HL-60 (cell line): Measurements from ENCODE around the gene STX19.

Source experiments
- DNase-seq, 2 experiments: peaks; one replicate each; pipeline ENCODE4 v3.0.0-alpha.2; 2010 to 2020; ENCODE audit warnings: low read depth in 1 of 2, low spot score in 1 of 2
- H3K27ac ChIP-seq: fragments of 250-450 bp; sonication (Bioruptor Pico); replicated peaks from 2 replicates; pipeline ENCODE4 v1.5.1; 2020; ENCODE audit warnings: mild to moderate bottlenecking, moderate library complexity
- H3K27me3 ChIP-seq: fragments of 250-450 bp; sonication (Bioruptor Pico); 2 replicates; pipeline ENCODE4 v1.5.1; 2021; ENCODE audit warnings: mild to moderate bottlenecking, moderate library complexity; ENCODE audit not compliant: insufficient read depth, poor library complexity, severe bottlenecking
- H3K4me3 ChIP-seq: replicated peaks from 2 replicates; pipeline ENCODE4 v1.5.1; 2011; ENCODE audit warnings: mild to moderate bottlenecking, control low read depth, low read length; ENCODE audit not compliant: insufficient read depth
- GABPA ChIP-seq: IDR thresholded peaks from 2 replicates; pipeline ENCODE4 v1.6.1; 2012; ENCODE audit warnings: low read depth
- POLR2AphosphoS5 ChIP-seq: IDR thresholded peaks from 2 replicates; pipeline ENCODE4 v1.6.1; 2012; ENCODE audit warnings: low read depth
- REST ChIP-seq: IDR thresholded peaks from 2 replicates; pipeline ENCODE4 v1.6.1; 2012; ENCODE audit warnings: low read depth; ENCODE audit not compliant: insufficient replicate concordance
- SPI1 ChIP-seq: IDR thresholded peaks from 2 replicates; pipeline ENCODE4 v1.6.1; 2012; ENCODE audit warnings: low read depth, mild to moderate bottlenecking, borderline replicate concordance
- TF ChIP-seq, protein P1 (sequence below): IDR thresholded peaks from one replicate; pipeline ENCODE4 v1.5.1; 2011; ENCODE audit warnings: low read length, control low read depth, inconsistent platforms; ENCODE audit not compliant: insufficient read depth

STX19 gene

DNA sequence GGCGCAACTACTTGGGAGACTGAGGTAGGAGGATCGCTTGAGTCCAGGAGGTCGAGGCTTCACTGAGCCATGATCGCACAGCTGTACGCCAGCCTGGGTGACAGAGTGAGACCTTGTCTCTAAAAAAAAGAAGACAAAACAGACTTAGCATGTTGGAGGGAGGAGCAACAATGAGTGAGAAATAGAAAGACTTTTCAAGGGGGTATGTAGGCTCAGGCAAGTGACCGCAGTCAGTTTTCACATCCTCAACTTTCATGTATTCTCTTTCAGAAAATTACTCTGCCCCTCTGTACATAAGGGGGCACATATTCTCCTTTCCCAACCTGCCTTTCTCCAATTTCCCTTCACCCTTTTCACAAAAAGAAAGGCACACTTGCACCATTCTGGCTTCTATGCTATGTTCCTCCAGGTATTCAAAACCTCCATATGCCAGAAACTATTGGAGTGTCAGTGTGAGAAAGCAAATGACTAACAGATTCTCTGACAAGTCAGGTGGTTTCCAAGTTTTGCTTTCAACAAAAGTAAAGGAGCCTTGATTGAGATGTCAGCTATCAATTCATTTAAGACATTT is 42.0 kb upstream of the STX19 start:
- DNase-seq = no peak
- TF ChIP-seq POLR2AphosphoS5 (no peak), GABPA (no peak), REST (no peak), SPI1 (no peak)
- TF ChIP-seq, protein P1, sequence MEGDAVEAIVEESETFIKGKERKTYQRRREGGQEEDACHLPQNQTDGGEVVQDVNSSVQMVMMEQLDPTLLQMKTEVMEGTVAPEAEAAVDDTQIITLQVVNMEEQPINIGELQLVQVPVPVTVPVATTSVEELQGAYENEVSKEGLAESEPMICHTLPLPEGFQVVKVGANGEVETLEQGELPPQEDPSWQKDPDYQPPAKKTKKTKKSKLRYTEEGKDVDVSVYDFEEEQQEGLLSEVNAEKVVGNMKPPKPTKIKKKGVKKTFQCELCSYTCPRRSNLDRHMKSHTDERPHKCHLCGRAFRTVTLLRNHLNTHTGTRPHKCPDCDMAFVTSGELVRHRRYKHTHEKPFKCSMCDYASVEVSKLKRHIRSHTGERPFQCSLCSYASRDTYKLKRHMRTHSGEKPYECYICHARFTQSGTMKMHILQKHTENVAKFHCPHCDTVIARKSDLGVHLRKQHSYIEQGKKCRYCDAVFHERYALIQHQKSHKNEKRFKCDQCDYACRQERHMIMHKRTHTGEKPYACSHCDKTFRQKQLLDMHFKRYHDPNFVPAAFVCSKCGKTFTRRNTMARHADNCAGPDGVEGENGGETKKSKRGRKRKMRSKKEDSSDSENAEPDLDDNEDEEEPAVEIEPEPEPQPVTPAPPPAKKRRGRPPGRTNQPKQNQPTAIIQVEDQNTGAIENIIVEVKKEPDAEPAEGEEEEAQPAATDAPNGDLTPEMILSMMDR = no peak
- no peaks in the 10 kb centered on the region for H3K27me3 ChIP-seq
- H3K4me3 ChIP-seq = no peak overlapping the region
- H3K27ac ChIP-seq = no peak overlapping the region

DNA sequence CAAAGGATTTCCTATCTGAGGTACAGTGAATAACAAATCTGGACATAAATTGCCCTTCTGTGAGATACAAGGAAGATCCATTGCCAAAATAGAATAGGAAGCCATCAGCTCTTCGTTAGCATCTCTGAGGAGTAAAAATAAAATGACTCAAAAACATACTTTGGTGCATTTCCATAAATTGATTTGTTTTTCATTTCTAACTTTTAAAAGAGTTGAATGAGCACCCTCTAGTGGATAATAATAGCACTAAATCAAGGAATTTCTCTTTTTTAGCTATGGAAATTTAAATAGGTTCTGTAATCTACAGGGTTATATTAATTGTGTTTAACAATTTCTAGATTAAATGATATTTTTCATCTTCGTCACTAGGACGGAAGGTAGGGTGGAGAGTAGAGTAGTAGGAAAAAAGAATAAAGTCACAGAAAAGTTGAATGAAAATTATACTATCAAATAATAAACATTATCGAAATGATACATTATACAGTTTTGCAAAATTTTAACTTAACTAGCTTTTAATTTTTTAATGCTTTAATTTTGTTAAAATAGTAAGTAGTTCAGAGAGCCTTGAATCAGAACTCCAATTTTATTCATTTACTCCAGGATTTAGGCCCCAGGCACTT is 40.9 kb upstream of the STX19 start:
- H3K27me3 ChIP-seq = no peaks in the 10 kb centered on the region
- TF ChIP-seq, protein P1 = peak; percentile 14
- TF ChIP-seq SPI1 = no peak
- no peak for DNase-seq
- no peak overlapping the region for H3K4me3 ChIP-seq
- H3K27ac ChIP-seq = no peak overlapping the region

DNA sequence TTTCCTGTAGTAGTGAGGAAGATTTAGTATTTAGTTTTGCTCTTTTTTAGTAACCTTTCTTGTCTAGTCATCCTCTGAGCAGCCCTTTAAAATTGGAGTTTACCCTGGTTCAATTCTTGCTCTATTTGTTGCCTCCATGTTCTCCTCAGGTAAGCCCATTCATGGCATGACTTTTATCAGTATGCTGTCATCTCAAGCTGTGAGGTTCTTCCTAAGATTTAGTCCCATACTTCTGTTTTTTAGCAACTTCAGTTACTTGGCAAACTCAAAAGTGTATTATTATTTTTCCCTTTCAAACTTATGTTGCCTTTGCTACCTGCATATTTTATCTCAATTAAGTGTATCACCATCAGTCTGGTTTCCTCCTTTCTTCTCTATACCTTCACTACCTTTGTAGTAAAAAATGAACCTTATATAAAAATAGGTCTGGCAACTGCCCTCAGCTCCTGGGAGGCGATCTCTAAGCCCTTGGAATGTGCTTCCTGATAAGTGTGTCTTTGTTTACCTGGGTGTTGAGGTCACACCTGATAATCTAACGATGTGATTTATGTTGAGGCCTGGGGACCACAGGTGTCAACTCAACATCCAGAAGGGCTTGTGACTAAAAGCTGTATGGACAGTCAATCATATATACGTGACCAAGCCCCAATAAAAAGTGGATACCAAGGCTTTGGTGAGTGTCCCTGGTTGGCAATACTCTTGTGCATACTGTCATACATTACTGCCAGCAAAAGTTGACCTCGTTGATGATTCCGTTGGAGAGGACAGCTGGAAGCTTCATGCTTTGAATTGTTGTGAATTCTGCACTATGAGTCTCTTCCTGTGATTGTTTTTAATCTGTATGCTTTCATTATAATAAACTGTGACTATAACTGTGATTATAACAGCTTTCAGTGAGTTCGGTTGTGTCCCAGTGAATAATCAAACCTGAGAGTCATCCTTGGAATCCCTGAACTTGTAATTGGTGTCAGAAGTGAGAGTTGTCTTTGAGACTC is 38.4 kb upstream of the STX19 start:
- no peaks in the 10 kb centered on the region for H3K27me3 ChIP-seq
- TF ChIP-seq REST (no peak), POLR2AphosphoS5 (no peak), SPI1 (no peak), GABPA (no peak)
- TF ChIP-seq, protein P1 = no peak
- no peak overlapping the region for H3K4me3 ChIP-seq
- no peak for DNase-seq
- H3K27ac ChIP-seq = no peak overlapping the region
